HCT116 (cell line): ENCODE measurements around the gene FRMPD1.

Experiments
- CEBPB ChIP-seq: IDR thresholded peaks from 2 replicates; pipeline ENCODE4 v1.6.1; 2012; ENCODE audit warnings: low read depth
- CTCF ChIP-seq, 3 experiments: fragments of 200-600 bp in 1 of 3; sonication (generic) in 1 of 3; IDR thresholded peaks in 2 of 3; conservative IDR thresholded peaks in 1 of 3; 2 replicates each; pipeline ENCODE4 v1.5.1; 2012 to 2017; ENCODE audit warnings: low read depth in 2 of 3, low read length in 2 of 3, antibody characterized with exemption in 1 of 3, borderline replicate concordance in 1 of 3, control low read depth in 1 of 3, mild to moderate bottlenecking in 1 of 3, mixed read lengths in 1 of 3, mixed run types in 1 of 3, moderate library complexity in 1 of 3; ENCODE audit not compliant: insufficient read depth in 1 of 3
- EZH2 ChIP-seq: fragments of 200-600 bp; sonication (generic); IDR thresholded peaks from 2 replicates; pipeline ENCODE4 v1.6.1; 2017; ENCODE audit warnings: antibody characterized with exemption, mixed run types
- EZH2phosphoT487 ChIP-seq: fragments of 200-600 bp; IDR thresholded peaks from 2 replicates; pipeline ENCODE4 v1.6.1; 2018; ENCODE audit warnings: antibody characterized with exemption, borderline replicate concordance
- JUND ChIP-seq: IDR thresholded peaks from 2 replicates; pipeline ENCODE4 v1.6.1; 2012
- MAX ChIP-seq: IDR thresholded peaks from 2 replicates; pipeline ENCODE4 v1.6.1; 2012
- POLR2A ChIP-seq: IDR thresholded peaks from 2 replicates; pipeline ENCODE4 v1.7.0; 2011; ENCODE audit warnings: borderline replicate concordance; ENCODE audit not compliant: insufficient read depth, insufficient read length; ENCODE audit errors: extremely low read depth
- POLR2AphosphoS5 ChIP-seq: IDR thresholded peaks from 2 replicates; pipeline ENCODE4 v1.6.1; 2011; ENCODE audit warnings: mild to moderate bottlenecking, low read depth, low read length, moderate library complexity
- RAD21 ChIP-seq: IDR thresholded peaks from 2 replicates; pipeline ENCODE4 v1.6.1; 2012; ENCODE audit warnings: low read depth, mild to moderate bottlenecking
- SP1 ChIP-seq: IDR thresholded peaks from 2 replicates; pipeline ENCODE4 v1.6.1; 2012; ENCODE audit warnings: low read depth
- SRF ChIP-seq: IDR thresholded peaks from 2 replicates; pipeline ENCODE4 v1.6.1; 2012; ENCODE audit warnings: low read depth
- TCF7L2 ChIP-seq: IDR thresholded peaks from 2 replicates; pipeline ENCODE4 v1.7.0; 2011; ENCODE audit warnings: borderline replicate concordance, inconsistent platforms; ENCODE audit not compliant: insufficient read depth, insufficient read length; ENCODE audit errors: extremely low read depth
- ZNF274 ChIP-seq: fragments of 200-500 bp; sonication (Bioruptor generic); IDR thresholded peaks from 2 replicates; pipeline ENCODE4 v1.6.1; 2014; ENCODE audit warnings: mild to moderate bottlenecking, low read depth, low read length, inconsistent platforms
- TF ChIP-seq, protein P1 (sequence below): IDR thresholded peaks from 2 replicates; pipeline ENCODE4 v1.6.1; 2012

DNA sequence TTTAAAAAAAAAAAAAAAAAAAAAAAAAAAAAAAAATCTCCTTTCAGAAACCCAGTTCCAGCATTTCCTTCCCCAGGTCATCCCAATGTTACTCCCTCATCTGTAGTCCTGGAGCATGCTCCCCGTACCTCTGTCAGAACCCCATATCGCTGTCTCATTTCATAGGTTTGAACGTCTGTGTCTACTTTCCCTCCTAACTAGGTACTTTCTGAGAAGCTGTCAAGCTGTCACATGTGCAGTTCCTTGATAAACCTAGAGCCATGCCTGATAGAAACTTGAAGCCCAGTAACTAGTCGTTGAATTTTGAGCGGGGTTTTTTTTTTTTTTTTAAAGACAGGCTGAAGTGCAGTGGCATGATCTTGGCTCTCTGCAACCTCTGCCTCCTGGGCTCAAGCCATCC lies 118.6 kb downstream of the FRMPD1 start:
- TF ChIP-seq CTCF (IDR thresholded peaks at IDR 0.05 in 2 of 3, conservative IDR thresholded peaks at IDR 0.05 in 1 of 3; ENCODE audit: borderline replicate concordance in 1 of 3, insufficient read depth in 1 of 3, low read depth in 2 of 3, low read length in 2 of 3) (no peak), RAD21 (no peak), ZNF274 (no peak), SP1 (no peak), EZH2 (no peak), TCF7L2 (no peak), CEBPB (no peak), POLR2A (no peak), SRF (no peak), POLR2AphosphoS5 (no peak), MAX (no peak), EZH2phosphoT487 (no peak), JUND (no peak)
- TF ChIP-seq, protein P1, sequence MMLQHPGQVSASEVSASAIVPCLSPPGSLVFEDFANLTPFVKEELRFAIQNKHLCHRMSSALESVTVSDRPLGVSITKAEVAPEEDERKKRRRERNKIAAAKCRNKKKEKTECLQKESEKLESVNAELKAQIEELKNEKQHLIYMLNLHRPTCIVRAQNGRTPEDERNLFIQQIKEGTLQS, result no peak
